BJ (cell line): ENCODE measurements around the gene FBXO3. TPM values are rescaled to one million over a fixed set of nuclear protein-coding genes. Genes with fewer than 3 reads are reported as not detected.

Experiments used
- CTCF ChIA-PET: fragments of 350-600 bp; formaldehyde crosslinking; extraction: SDS; loops from one replicate; lab custom pipeline; 2021; ENCODE audit warnings: antibody characterized with exemption, inconsistent platforms; lab: Yijun Ruan, JAX
- POLR2A ChIA-PET: fragments of 300-600 bp; sonication (Branson Sonifier 250); formaldehyde crosslinking; extraction: SDS; loops from one replicate; lab custom pipeline; 2021; ENCODE audit warnings: antibody characterized with exemption; lab: Charles Lee
- DNase-seq: peaks from one replicate; pipeline ENCODE4 v3.0.0-alpha.2; 2011; ENCODE audit warnings: low read depth
- H3K27me3 ChIP-seq: 2 replicates; pipeline ENCODE4 v1.6.0; 2011; ENCODE audit warnings: low read length; ENCODE audit not compliant: control insufficient read depth, insufficient read depth
- H3K36me3 ChIP-seq: 2 replicates; pipeline ENCODE4 v1.5.1; 2011; ENCODE audit warnings: low read length; ENCODE audit not compliant: control insufficient read depth, insufficient read depth
- H3K4me3 ChIP-seq: 2 replicates; pipeline ENCODE4 v1.5.1; 2011; ENCODE audit warnings: low read depth, mild to moderate bottlenecking, control low read depth, low read length
- polyA plus RNA-seq: library from polyadenylated mRNA; depleted of rRNA; stranded (reverse); fragments of >200 nt; gene quantifications from 2 replicates; pipeline ENCODE4 v1.2.3, GENCODE V29; 2011; rRNA removed
- TF ChIP-seq, protein P1 (sequence below): IDR thresholded peaks from 2 replicates; pipeline ENCODE4 v1.5.1; 2011; ENCODE audit warnings: low read depth, mild to moderate bottlenecking, control low read depth, inconsistent platforms, low read length, moderate library complexity; ENCODE audit not compliant: insufficient read depth

The FBXO3 gene
- polyA plus RNA-seq, 1 experiment: 22.8 TPM

DNA sequence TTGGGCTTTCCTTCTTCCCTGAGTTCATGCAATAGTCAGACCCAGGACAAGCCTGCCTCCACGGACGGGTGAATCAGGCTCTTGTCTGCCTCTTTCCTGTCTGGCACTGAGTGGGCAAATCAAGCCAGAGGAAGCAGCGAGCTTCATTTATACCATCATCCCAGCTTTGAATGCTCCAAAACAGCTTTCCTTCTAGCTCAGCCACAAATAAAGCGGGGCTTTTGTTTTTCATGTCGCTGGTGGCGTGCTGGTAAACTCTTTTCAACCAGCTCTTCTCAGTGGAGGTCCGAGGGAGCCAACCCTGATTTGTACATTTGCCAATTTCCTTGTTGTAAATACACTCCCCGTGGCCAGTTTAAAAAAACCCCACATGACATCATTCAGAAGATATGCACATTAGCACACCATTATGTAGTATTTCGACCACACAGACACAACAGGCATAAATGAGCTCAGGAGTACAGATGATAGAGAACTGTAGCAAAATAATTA is 82.3 kb downstream of the FBXO3 start:
- H3K4me3 ChIP-seq: peak overlapping the region; percentile 23; the same call in 1 of the 2 replicates
- TF ChIP-seq, protein P1, sequence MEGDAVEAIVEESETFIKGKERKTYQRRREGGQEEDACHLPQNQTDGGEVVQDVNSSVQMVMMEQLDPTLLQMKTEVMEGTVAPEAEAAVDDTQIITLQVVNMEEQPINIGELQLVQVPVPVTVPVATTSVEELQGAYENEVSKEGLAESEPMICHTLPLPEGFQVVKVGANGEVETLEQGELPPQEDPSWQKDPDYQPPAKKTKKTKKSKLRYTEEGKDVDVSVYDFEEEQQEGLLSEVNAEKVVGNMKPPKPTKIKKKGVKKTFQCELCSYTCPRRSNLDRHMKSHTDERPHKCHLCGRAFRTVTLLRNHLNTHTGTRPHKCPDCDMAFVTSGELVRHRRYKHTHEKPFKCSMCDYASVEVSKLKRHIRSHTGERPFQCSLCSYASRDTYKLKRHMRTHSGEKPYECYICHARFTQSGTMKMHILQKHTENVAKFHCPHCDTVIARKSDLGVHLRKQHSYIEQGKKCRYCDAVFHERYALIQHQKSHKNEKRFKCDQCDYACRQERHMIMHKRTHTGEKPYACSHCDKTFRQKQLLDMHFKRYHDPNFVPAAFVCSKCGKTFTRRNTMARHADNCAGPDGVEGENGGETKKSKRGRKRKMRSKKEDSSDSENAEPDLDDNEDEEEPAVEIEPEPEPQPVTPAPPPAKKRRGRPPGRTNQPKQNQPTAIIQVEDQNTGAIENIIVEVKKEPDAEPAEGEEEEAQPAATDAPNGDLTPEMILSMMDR: no peak
- peak; percentile 91 for DNase-seq
- H3K27me3 ChIP-seq: no peaks in the 10 kb centered on the region
- ChIA-PET POLR2A (no interaction called here), CTCF (interaction anchor here (0.9 to 2.0 kb wide), 7 partner anchors 24 to 531 kb away, joined by 3 to 11 read pairs (median 4); partner anchors contain the start of gene CSTF3)
- no peaks in the 10 kb centered on the region for H3K36me3 ChIP-seq

DNA sequence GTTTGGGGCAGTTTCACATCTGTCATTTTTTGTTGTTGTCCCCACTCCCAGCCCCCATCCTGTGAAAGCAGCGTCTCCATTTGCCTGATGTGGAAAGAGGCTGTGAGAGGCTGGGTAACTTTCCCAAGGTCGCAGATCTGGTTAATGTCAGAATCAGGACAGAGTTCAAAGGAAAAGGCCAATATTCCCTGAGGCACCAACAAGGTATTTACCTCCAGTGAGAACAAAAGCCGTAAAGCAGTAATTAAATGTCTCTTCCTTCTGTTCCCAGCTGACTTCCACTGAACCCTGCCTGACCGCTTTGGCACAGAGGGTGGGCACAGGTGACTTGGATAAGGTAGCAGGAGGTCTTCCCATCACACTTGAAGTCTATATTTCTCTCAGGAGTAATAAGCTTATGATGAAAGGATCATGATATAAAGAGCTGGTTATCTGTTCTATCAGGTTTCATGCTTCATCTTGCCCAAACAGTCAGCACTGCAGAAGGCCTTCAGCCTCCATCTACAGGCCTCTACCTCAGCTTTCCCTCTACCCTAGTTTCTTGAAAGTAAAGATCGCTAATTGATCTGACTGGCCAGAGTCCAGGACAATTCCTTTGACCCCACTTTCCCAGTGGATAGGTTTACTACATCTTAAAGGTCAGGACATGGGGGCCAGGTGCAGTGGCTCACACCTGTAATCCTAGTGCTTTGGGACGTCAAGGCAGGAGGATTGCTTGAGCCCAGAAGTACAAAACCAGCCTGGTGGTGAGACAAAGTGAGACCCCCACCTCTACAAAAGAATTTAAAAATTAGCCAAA is 83.1 kb downstream of the FBXO3 start:
- H3K27me3 ChIP-seq: no peaks in the 10 kb centered on the region
- CTCF ChIA-PET: interaction anchor here (0.8 to 5.4 kb wide), 14 partner anchors 22 to 530 kb away, joined by 3 to 64 read pairs (median 4); partner anchors contain the start of gene CSTF3
- no peaks in the 10 kb centered on the region for H3K36me3 ChIP-seq
- TF ChIP-seq, protein P1: no peak
- DNase-seq: no peak
- no peak overlapping the region for H3K4me3 ChIP-seq
- POLR2A ChIA-PET: interaction anchor here (0.5 kb wide), 1 partner anchor 362 kb away, joined by 3 read pairs; no protein-coding TSS in a partner anchor

Other genes with a start within 250 kb of the FBXO3 start
- gene C11orf91, start 73.7 kb downstream of the FBXO3 start, polyA plus RNA-seq: not detected in 2 replicates
- gene CD59, start 38.1 kb downstream of the FBXO3 start, polyA plus RNA-seq: 1,025 and 1,348 TPM in 2 replicates
- not detected in 2 replicates for gene LMO2, start 117.6 kb upstream of the FBXO3 start, polyA plus RNA-seq